T-cell (primary cell): ENCODE results near the gene LHFPL2. TPM values are rescaled to one million over a fixed set of nuclear protein-coding genes. Genes with fewer than 3 reads are reported as not detected.

Source experiments
- ATAC-seq, 4 experiments: fragments of 200-7000 bp in 3 of 4; fragments of 150-1000 bp in 1 of 4; cut with Tn5 transposase; replicated peaks in 1 of 4; 1 replicate in 3 of 4; 2 replicates in 1 of 4; pipeline ENCODE4 v1.10.0; 2021; ENCODE audit warnings: moderate library complexity in 3 of 4, mild to moderate bottlenecking in 2 of 4, moderate number of reproducible peaks in 1 of 4
- CTCF ChIA-PET, 2 donors: fragments of 300-600 bp; sonication (Branson Sonifier 250); formaldehyde crosslinking; loops; one replicate each; lab custom pipeline; 2022; ENCODE audit warnings: antibody characterized with exemption in 2 of 2; lab: Charles Lee
- POLR2A ChIA-PET, 2 donors: fragments of 300-600 bp; sonication (Branson Sonifier 250); formaldehyde crosslinking; loops; one replicate each; lab custom pipeline; 2022; ENCODE audit warnings: antibody characterized with exemption in 2 of 2; lab: Charles Lee
- DNase-seq, 35 experiments: peaks; one replicate each; pipeline versions ENCODE4 v3.0.0 to v3.0.0-alpha.2; 2013 to 2023
- H3K27ac ChIP-seq: one replicate; pipeline ENCODE4 v1.5.1; 2013; ENCODE audit warnings: low read length
- H3K27me3 ChIP-seq, 2 experiments: replicated peaks in 1 of 2; 1 replicate in 1 of 2; 2 replicates in 1 of 2; pipeline versions ENCODE4 v1.6.1 to v1.7.0; 2013; ENCODE audit warnings: low read length in 1 of 2, mixed read lengths in 1 of 2; ENCODE audit not compliant: control insufficient read depth in 2 of 2, insufficient read depth in 2 of 2; ENCODE audit errors: extremely low read depth in 1 of 2
- H3K36me3 ChIP-seq, 2 donors: 1 replicate in 1 of 2; 2 replicates in 1 of 2; pipeline versions ENCODE4 v1.6.1 to v1.7.0; 2013; ENCODE audit warnings: low read length in 1 of 2; ENCODE audit not compliant: control insufficient read depth in 2 of 2, insufficient read depth in 1 of 2; ENCODE audit errors: extremely low read depth in 1 of 2
- H3K4me1 ChIP-seq, 2 experiments: 1 replicate in 1 of 2; 2 replicates in 1 of 2; pipeline versions ENCODE4 v1.6.1 to v1.7.0; 2013; ENCODE audit warnings: low read length in 2 of 2, mixed read lengths in 1 of 2; ENCODE audit not compliant: insufficient read depth in 2 of 2, control insufficient read depth in 1 of 2; ENCODE audit errors: extremely low read depth in 1 of 2
- H3K4me3 ChIP-seq, 2 donors: 1 replicate in 1 of 2; 2 replicates in 1 of 2; pipeline versions ENCODE4 v1.5.1 to v1.7.0; 2013; ENCODE audit warnings: mild to moderate bottlenecking in 2 of 2, low read length in 1 of 2, moderate library complexity in 1 of 2; ENCODE audit not compliant: control insufficient read depth in 1 of 2; ENCODE audit errors: extremely low read depth in 1 of 2
- H3K9me3 ChIP-seq: 2 replicates; pipeline ENCODE4 v1.7.0; 2013
- H3K27ac Mint-ChIP-seq, 2 donors: one replicate each; pipeline ENCODE4 v1.8.0; 2020 to 2021; ENCODE audit warnings: mild to moderate bottlenecking in 2 of 2, mixed read lengths in 2 of 2
- H3K27me3 Mint-ChIP-seq, 2 donors: one replicate each; pipeline ENCODE4 v1.8.0; 2021 to 2022; ENCODE audit warnings: mixed read lengths in 2 of 2
- H3K36me3 Mint-ChIP-seq: one replicate; pipeline ENCODE4 v1.8.0; 2021; ENCODE audit warnings: mixed read lengths
- H3K4me1 Mint-ChIP-seq, 3 donors: one replicate each; pipeline ENCODE4 v1.8.0; 2020 to 2022; ENCODE audit warnings: mixed read lengths in 3 of 3, mild to moderate bottlenecking in 1 of 3
- H3K4me3 Mint-ChIP-seq, 3 donors: one replicate each; pipeline ENCODE4 v1.8.0; 2020 to 2022; ENCODE audit warnings: mild to moderate bottlenecking in 3 of 3, mixed read lengths in 3 of 3, moderate library complexity in 3 of 3
- H3K9me3 Mint-ChIP-seq, 3 donors: one replicate each; pipeline ENCODE4 v1.8.0; 2020 to 2022; ENCODE audit warnings: mixed read lengths in 3 of 3
- WGBS: methylation state at CpG from one replicate; pipeline ENCODE4 v1.1.5; 2013; ENCODE audit warnings: missing lambda C conversion rate; ENCODE audit not compliant: insufficient coverage; 5-methylcytosine and 5-hydroxymethylcytosine counted together
- total RNA-seq, 35 experiments: library from RNA in 6 of 35; stranded (reverse) in 6 of 35; fragments of 120-200 nt in 1 of 35; gene quantifications; one replicate each; pipeline versions ENCODE4 v1.2.1 to v1.2.4 and lab custom pipeline; 2013 to 2026

Gene LHFPL2
- total RNA-seq, 5 donors from 2014 or later (not counting 1 experiment from before 2014, with no cell fraction given), result 0.19 to 1.9 (median 0.82) TPM

DNA sequence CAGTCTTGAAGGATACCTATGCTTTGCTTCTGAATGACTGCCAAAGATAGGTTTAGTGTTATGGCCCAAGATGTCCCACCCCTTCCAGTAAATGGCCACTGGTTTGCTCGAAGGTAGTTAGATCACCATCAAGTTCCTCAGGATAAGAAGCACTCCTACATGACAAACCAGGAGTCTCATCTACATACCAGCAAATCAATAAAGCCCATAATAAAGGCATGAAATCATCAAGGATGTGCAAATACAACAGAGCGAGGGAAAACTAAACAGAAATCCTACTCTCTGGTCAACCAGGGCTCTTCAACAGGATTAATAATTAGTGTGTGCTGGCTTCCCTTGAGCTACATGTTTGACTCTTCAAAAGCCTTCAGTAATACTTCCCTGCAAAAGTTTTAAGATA, 141.0 kb downstream of the LHFPL2 start:
- WGBS, result 92% methylated on average over 2 of the region's 2 CpGs
- peaks cover 57 to 60% of the 10 kb centered on the region in 2 donors for H3K27me3 Mint-ChIP-seq
- peaks cover 0 to 49% of the 10 kb centered on the region in 2 experiments for H3K27me3 ChIP-seq
- no peaks in the 10 kb centered on the region for H3K36me3 ChIP-seq
- no peak for ATAC-seq
- no peak overlapping the region for H3K27ac ChIP-seq
- no peak overlapping the region for H3K27ac Mint-ChIP-seq
- peaks cover 10 to 21% (median 15%) of the 10 kb centered on the region in 3 donors for H3K4me1 Mint-ChIP-seq
- no peaks in the 10 kb centered on the region for H3K9me3 ChIP-seq
- no peaks in the 10 kb centered on the region for H3K9me3 Mint-ChIP-seq
- no peak overlapping the region for H3K4me3 ChIP-seq
- POLR2A ChIA-PET, result interaction anchor here in 1 of 2 donors (0.6 kb wide), 1 partner anchor 625 kb away, joined by 8 read pairs; no protein-coding TSS in a partner anchor
- H3K36me3 Mint-ChIP-seq, result no peaks in the 10 kb centered on the region
- no peak for DNase-seq
- no peak overlapping the region for H3K4me3 Mint-ChIP-seq
- H3K4me1 ChIP-seq, result peaks cover 0 to 16% of the 10 kb centered on the region in 2 experiments
- CTCF ChIA-PET, result no interaction called here

DNA sequence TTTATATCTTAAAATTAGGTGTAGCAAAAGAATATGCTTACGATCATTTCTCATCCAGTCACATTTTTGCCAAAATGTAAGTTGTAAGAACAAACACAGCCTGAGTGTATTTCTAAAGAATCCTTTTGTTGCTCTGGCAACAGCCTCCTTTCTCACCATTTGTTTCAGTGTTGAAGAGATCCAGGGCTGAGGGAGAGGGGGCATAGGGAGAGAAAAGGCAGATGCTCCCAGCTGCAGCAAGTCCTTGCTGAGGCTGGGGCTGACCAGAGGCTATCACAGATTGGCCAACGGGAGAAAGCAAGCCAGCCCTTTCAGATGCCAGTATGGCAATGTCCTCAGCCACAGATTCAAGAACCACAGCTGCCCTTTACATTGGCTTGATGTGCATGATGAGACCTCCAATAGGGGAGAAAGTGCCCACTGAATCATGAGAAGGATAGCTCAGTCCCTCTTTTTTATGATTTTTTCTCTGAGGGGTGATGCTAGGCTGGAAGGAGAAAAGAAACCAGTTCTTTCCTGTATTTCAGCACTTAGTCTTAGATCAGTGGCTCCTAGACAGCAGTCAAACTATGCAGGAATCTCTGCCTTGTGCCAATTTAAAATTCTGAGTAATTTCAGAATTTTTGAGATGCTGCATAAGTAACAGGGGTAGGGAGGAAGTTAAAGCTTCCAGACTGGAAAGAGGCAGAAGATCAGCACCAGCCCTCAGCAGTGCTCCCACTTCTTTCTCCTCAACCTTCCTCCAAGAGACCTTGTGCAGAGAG, 142.1 kb downstream of the LHFPL2 start:
- no peaks in the 10 kb centered on the region for H3K9me3 ChIP-seq
- Mint-ChIP-seq H3K27ac (no peak overlapping the region), H3K4me1 (peaks cover 10 to 21% (median 15%) of the 10 kb centered on the region in 3 donors), H3K4me3 (no peak overlapping the region), H3K9me3 (no peaks in the 10 kb centered on the region), H3K36me3 (no peaks in the 10 kb centered on the region), H3K27me3 (peaks cover 61 to 63% of the 10 kb centered on the region in 2 donors)
- ChIA-PET POLR2A (no interaction called here), CTCF (no interaction called here)
- peaks cover 0 to 42% of the 10 kb centered on the region in 2 experiments for H3K27me3 ChIP-seq
- DNase-seq, result no peak
- no peaks in the 10 kb centered on the region for H3K36me3 ChIP-seq
- H3K4me3 ChIP-seq, result no peak overlapping the region
- WGBS, result no CpG with 5 or more reads among the region's 2 CpGs
- H3K4me1 ChIP-seq, result peaks cover 0 to 16% of the 10 kb centered on the region in 2 experiments
- ATAC-seq, result no peak
- H3K27ac ChIP-seq, result no peak overlapping the region

GRCh38 chr5:78505860-78506259, 142.7 kb downstream of the LHFPL2 start:
- Histone ChIP-seq H3K4me3 (no peak overlapping the region), H3K36me3 (no peaks in the 10 kb centered on the region), H3K9me3 (no peaks in the 10 kb centered on the region), H3K27me3 (peaks cover 0 to 41% of the 10 kb centered on the region in 2 experiments), H3K27ac (no peak overlapping the region), H3K4me1 (peaks cover 0 to 16% of the 10 kb centered on the region in 2 experiments)
- ATAC-seq (no peak), DNase-seq (no peak)
- Mint-ChIP-seq H3K4me3 (no peak overlapping the region), H3K4me1 (peaks cover 10 to 21% (median 15%) of the 10 kb centered on the region in 3 donors), H3K9me3 (no peaks in the 10 kb centered on the region), H3K36me3 (no peaks in the 10 kb centered on the region), H3K27me3 (peaks cover 61 to 63% of the 10 kb centered on the region in 2 donors), H3K27ac (no peak overlapping the region)
- WGBS, result 100% methylated on average over 2 of the region's 2 CpGs
- ChIA-PET POLR2A (no interaction called here), CTCF (no interaction called here)

DNA sequence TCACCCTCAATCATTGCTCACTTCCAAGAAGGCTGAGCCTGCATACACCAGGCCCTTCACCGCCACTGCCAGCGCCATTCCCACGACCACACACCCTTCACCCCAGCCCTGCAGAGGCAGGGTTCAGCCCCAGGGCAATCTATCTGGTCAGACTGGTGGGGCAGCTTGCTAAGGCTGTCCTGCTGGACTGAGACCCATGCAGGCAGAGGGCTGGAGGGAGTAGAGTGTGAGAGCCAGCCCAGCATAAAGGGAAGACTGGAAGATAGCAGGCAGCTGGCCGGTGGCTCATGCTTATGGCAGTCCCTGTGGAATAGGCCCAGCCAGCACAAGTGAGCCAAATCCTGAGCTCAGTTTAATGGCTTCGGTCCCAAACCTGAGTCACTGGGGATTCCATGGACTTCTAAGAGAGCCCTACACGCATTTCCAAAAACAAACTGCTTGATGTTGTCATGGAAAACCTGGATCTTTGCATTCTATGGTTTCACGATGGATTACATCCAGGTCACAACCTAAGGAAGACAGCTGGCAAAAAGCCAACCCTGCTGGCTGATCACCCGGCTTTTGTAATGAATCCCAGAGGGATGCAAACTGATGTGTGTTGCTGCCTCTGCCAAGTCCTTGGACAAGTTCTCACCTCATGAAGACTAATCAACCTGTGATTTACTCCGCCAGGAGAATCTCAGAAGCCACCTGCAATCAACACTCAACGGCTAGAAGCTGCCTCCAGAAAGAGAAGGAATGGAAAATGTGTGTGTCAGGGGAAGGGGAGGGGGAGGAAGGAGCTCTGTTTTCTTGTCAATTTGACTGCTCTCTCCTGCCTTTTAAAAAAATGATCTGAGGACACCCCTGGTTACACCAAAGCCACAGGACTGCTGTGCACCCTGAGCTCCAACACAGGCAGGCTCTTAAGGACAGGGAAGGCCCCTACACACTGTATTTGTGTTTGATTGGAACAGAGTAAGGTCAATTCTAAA, 143.6 kb downstream of the LHFPL2 start:
- DNase-seq, result no peak
- peaks cover 8 to 13% (median 12%) of the 10 kb centered on the region in 3 donors for H3K4me1 Mint-ChIP-seq
- H3K4me3 Mint-ChIP-seq, result no peak overlapping the region
- 87% methylated on average over 4 of the region's 10 CpGs for WGBS
- Histone ChIP-seq H3K9me3 (no peaks in the 10 kb centered on the region), H3K4me3 (no peak overlapping the region), H3K36me3 (no peaks in the 10 kb centered on the region), H3K4me1 (peaks cover 0 to 10% of the 10 kb centered on the region in 2 experiments), H3K27ac (no peak overlapping the region), H3K27me3 (peaks cover 0 to 35% of the 10 kb centered on the region in 2 experiments)
- H3K27me3 Mint-ChIP-seq, result peaks cover 66 to 70% of the 10 kb centered on the region in 2 donors
- no peaks in the 10 kb centered on the region for H3K36me3 Mint-ChIP-seq
- H3K9me3 Mint-ChIP-seq, result no peaks in the 10 kb centered on the region
- ChIA-PET CTCF (no interaction called here), POLR2A (no interaction called here)
- ATAC-seq, result no peak
- H3K27ac Mint-ChIP-seq, result no peak overlapping the region

DNA sequence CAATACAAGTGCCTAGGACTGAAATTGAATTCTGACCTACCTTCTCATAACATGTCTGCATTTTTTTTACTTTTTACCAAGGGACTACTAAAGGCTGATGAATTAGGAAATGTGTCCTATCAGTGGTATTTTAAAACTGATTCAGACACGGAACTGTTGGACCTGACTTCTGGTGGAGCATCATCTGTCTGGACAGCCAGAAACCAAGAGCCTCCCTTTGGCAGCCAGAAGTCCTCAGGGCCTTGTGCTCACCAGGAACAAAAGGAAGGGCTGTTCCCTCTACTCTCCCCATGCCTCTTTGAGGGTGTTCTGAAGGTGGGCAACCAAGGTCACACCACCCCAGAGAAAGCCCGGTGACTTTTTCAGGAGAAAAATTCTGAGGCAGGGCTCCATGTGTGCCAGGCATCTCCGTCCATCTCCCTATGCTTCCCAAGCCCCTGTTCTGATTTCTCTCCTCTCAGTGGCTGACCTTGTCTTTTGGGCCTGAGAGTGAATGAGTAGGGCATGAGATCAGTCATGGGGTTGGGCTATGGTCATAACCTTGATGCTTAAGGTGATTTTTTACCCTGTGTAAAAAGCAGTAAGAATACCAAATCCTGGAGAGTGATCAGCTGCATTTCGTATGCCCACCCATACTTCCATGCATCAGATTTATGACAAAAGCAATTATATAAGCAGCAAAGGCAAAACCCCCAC, 144.5 kb downstream of the LHFPL2 start:
- 100% methylated on average over 1 of the region's 4 CpGs for WGBS
- ATAC-seq, result no peak
- Histone ChIP-seq H3K27me3 (peaks cover 0 to 26% of the 10 kb centered on the region in 2 experiments), H3K4me3 (no peak overlapping the region), H3K9me3 (no peaks in the 10 kb centered on the region), H3K36me3 (no peaks in the 10 kb centered on the region), H3K4me1 (peaks cover 0 to 1% of the 10 kb centered on the region in 2 experiments), H3K27ac (no peak overlapping the region)
- H3K9me3 Mint-ChIP-seq, result no peaks in the 10 kb centered on the region
- ChIA-PET CTCF (no interaction called here), POLR2A (no interaction called here)
- no peak overlapping the region for H3K27ac Mint-ChIP-seq
- no peak for DNase-seq
- H3K4me1 Mint-ChIP-seq, result peaks cover 2 to 5% (median 4%) of the 10 kb centered on the region in 3 donors
- no peak overlapping the region for H3K4me3 Mint-ChIP-seq
- no peaks in the 10 kb centered on the region for H3K36me3 Mint-ChIP-seq
- H3K27me3 Mint-ChIP-seq, result peaks cover 67 to 72% of the 10 kb centered on the region in 2 donors
